Left kidney (tissue), 2 donors: ENCODE measurements around the gene ASB1. TPM values are rescaled to one million over a fixed set of nuclear protein-coding genes. Genes with fewer than 3 reads are reported as not detected.
"Not testable (repeated sequence)": the region's sequence is repeated elsewhere in the genome, so short reads cannot be mapped to it uniquely, and the experiment has no call there.

Experiments used
- DNase-seq: peaks from one replicate; pipeline ENCODE4 v3.0.0-alpha.2; 2013
- polyA plus RNA-seq: library from polyadenylated mRNA; unstranded; fragments of 120-200 nt; gene quantifications from one replicate; pipeline ENCODE4 v1.2.1, GENCODE V29; 2013; ENCODE audit not compliant: insufficient read length

Gene ASB1
- polyA plus RNA-seq, 1 donor: 33.5 TPM

DNA sequence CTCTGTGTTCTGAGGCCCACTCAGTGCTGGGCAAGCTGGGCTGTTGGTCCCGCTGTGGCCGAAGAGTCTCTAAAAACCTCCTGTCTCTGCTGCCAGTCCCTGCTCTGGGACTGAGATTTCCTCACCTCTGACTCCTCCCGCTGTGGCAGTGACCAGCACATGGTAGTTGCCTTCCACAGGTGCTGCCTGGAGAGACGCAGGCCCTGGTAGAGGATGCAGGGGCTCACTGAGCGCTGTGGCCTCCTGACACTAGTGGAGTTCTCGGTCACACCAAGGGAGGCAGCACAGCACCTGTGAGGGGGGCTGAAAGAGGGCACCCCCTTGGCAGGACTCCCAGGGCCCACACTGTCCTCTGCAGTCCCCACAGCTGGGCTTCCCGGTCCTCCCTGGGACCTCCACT, 3.8 kb upstream of the ASB1 start:
- DNase-seq: no peak

DNA sequence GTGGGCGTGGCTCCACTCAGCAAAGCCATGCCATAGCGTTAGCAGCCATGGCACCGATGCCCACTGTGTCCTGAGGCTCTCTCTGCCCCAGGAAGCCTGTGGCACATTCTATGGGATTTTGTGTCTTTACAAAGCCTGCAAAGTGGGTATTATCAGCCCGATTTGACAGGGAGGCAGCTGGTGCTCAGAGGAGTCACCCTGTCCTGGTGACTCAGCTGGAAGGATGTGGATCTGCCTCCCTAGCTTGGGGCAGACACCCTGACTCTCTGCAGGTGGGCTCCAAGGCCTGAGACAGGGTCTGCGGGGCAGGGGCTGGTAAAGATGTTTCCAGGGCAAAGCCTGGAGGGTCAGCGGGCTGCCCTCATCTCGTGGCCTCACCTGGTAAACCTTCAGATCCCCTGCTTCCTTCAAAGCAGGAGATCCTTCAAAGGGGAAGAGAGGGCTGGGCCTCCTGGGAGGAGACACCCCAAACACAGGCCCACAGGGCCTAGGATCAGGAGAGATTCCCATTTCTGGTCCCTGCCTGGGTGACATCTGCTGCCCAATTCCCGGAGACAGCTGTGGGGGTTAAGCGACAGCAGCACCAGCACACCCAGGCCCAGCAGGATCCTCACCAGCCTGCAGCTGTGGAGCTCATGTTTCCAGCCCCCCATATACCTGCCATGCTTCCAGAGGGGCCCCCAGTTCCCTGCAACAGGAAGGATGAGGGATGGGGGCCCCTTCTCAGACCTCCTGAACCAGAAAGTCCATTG, 3.0 kb upstream of the ASB1 start:
- no peak for DNase-seq

DNA sequence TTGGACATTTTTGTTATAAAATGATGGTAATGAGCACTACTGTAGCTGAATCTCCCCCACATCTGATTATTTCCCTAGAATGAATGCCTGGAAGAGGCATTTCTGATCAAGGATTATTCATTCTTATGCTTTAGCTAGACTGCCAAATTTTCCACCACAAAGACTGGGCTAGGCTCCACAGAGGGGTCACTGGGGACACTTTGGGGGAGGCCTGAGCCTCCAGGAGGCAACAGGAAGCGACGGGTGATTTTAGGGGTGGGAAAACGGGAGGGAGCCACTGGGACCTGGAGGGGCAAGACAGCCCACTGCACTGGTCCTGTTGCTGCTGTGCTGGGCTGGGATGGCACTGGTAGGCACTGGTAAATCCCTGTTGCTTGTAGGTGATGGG, 2.4 kb upstream of the ASB1 start:
- no peak for DNase-seq

DNA sequence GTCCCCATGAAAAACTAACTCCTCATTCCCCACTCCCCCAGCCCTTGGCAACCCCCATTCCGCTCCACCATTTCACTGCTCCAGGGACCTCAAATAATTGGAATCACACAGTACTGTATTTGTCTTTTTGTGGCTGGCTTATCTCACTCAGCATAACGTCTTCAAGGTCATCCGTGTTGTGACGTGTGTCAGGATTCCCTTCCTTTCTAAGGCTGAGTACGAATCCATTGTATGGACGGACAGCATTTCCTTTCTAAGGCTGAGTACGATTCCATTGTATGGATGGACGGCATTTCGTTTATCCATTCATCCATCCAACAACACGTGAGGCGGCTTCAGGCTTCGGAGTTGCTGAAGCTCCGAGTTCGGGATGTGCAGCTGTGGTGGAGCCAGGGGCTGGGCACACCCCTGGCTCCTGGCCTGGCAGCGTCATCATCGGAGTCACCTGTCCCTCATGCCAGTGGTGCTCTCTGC, 1.2 kb upstream of the ASB1 start:
- no peak for DNase-seq

DNA sequence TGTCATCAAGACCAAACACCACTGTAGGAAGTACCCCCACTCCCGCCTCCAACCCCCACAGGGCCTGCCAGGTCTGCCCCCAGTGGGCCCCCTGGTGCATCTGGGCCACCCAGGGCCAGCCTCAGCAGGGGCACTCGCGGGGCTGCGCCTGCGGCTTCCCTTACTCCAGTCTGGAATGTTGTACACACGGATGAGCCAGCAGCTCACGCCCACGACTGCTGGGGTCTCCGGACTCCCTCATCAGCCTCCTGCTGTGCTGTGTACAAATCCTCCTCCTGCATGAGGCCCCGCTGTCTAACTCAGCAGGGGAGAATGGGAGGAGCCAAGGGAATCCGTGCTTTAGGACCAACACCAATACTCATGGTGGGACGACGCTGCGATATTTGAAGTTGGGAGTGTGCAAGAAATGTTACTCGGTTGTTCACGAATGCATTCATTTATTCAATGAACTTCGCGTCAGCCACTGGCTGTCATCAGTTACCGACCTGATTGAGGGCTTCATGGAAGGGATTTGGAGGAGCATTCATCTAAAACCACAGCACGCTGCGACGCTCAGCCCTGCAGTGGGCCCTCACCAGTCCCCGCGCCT, 654 bp upstream of the ASB1 start:
- no peak for DNase-seq

DNA sequence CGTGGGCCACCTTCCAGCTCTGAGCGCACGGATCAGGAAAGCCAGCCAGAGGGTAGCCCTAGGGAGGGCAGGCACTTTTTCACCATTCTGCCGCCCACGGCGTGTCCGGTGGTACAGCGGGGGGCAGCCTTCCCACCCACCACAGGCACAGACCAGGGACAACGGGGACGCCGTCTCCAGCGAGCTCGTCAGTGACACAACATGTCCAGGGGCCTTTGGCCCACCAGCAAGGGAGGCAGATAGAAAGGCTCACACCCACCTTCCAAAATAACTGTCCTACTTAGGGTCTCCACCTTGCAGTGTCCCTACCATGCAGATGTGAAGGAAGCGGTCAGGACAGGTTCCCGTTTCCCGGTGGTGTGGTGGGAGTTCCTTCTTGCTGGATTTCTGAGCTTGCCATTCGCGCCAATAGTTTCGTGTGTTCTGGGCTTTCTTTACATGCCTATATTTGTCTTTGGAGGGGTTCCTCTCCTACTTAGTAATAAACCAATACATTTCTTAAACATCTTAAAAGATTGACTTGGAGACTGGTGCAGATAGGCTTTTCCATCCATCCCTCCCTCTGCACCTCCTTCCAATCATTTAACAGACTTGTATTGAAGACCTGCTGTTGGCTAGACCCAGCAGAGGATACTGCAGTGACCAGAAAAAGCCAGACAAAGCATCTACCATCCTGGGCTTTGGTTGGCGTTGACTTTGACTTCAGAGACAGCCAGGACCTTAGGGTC, 872 bp downstream of the ASB1 start:
- no peak for DNase-seq

DNA sequence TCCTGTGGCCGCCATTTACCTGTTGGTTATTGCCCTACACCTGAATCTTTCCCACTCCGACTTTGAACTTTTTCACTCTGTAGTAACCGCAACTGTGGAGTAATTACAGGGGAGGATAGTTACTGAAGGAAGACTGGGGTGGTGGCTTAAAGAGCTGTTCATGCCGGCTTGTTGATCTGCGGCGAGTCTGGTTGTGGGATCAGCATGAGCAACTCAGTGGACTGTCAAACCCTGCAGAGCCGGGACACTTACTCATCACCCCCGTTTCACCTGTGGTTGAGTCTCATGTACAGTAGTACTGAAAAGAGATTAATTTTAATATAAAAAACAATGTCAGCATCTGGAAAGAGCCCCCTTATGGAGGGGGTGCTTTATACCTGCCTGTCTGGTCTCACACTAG, 2.1 kb downstream of the ASB1 start:
- DNase-seq: no peak

DNA sequence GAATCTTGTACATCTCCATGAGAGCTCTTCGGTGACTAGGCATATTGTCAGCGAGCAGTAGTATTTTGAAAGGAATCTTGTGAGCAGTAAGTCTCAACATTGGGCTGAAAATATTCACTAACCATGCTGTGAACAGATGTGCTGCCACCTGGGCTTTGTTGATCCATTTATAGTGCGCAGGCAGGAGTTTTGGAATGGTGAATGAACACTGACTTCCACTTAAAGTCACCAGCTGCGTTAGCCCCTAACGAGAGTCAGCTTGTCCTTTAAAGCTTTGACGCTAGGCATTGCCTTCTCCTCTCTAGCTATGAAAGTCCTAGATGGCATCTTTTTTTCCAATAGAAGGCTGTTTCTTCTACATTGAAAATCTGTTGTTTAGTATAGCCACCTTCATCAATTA, 4.1 kb downstream of the ASB1 start:
- DNase-seq: no peak

DNA sequence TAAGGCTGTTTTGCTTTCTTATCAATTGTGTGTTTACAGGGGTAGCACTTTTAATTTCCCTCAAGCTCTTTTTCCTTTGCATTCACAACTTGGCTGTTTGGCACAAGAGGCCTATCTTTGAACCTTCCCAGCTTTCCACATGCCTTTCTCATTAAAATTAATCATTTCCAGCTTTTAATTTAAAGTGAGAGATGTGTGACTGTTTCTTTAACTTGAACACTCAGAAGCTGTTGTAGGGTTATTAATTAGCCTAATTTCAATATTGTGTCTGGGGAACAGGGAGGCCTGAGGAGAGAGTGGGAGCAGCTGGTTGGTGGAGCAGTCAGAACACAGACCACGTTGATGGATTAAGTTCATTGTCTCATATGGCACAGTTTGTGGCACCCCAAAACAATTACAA, 4.7 kb downstream of the ASB1 start:
- no peak for DNase-seq

DNA sequence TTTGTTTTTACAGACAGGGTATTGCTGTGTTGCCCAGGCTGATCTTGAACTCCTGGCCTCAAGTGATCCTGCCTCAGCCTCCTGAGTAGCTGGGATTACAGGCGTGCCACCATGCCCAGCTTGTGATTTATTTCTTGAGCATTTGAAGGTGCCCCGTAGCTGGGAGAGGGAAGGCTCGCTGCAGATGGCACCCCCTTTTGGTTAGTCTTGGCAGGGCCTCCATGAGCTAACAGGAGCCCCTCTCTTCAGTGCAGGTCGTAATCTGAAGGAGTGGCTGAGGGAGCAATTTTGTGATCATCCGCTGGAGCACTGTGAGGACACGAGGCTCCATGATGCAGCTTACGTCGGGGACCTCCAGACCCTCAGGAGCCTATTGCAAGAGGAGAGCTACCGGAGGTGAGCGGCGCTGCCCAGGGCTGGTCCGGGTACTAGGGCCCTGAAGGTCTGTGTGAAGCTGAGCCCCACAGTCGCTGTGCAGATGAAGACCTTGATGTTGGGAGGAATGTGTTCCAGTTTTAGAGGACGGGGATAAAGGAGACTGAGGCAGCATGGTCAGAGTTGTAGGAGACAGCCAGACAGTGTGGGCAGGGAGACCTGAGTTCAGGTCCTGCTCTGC, 6.7 kb downstream of the ASB1 start:
- DNase-seq: no peak

DNA sequence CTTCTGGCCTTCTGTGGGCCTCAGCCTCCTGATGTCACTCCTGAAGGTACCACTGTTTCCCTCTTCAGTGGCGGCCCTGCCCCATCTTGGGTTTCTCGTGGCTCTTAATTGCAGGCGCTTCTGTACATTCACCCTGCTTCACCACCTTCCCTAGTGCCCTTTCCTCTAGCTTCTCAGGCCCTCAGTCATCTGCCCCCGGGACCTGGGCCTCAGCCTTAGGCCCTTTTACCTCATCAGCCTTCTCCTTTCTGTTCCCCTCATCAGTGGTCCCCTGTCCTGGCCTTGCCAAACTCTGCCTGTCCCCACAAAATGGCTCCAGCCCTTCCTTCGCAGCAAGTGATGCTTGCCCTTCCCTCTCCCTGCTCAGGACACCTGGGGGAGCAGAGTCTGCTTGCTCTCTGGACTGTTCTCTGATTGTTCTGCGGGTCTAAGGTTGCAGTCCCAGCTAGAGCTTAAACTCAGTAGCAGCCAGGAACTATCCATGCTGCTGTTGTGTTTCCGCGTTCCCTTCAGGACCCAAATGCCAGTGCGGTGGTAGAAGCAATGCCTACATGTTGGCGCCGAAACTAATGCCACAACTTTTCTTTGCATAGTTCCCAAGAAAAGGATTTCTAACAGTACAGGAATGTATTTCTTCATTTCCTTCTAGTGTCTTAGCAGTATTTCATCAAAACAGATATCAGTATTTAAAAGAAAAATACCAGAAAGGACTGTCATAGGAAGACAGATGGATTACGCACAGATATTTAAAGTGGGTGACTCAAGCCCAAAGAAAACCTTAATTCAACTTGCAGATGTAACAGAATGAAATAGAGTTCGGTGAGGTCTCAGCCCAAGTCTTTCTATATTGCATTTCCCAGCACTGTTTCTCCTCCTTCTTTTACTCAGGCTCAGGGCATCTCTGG, 7.5 kb downstream of the ASB1 start:
- no peak for DNase-seq

DNA sequence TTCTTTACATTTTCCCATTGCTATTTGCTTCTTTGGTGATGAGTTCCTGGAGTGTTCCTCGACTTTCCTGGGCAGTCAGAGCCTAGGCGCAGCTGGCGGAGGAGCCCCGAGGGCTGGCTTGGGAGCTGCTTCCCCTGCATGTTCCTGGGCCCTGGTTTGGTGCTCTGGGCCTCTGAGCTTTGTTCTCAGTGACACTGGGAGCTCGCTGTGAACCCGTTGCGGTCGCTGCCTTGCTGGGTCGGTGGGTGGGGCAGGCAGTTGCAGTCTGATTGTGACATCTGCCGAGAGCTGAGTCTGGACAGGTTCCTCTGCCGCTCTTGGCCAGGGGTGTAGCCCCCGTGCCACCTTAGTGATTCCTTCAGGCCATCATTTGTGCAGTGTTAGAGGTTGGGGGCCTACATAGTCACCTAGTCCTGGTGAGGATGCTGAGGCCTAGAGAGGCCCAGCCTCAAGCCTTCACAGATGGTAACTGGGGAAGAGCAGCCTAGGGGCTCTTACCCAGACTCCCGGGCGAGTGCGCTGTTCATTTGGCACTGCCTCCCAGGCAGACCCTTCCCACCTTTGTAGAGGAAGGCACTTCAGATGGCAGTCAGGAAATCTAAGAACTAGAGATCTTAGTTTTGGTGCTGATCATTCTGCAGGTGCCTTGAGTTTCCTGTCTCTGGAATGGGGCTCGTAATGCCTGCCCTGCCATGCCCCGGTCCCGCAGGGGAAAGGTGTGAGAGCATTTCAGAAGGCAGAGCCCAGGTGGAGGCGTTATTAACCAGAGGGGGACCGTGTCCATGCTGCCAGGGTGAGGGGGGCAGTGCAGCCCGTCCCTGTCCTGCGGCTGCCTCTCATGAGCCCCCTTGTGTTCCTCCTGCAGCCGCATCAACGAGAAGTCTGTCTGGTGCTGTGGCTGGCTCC, 8.4 kb downstream of the ASB1 start:
- DNase-seq: no peak

DNA sequence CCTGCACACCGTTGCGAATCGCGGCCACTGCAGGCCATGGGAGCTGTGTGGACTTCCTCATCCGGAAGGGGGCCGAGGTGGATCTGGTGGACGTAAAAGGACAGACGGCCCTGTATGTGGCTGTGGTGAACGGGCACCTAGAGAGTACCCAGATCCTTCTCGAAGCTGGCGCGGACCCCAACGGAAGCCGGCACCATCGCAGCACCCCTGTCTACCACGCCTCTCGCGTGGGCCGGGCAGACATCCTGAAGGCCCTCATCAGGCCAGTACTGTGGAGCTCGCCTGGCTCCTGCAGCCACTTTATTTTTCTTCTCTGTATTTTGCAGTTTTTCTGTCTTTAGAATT, 9.0 kb downstream of the ASB1 start:
- no peak for DNase-seq

DNA sequence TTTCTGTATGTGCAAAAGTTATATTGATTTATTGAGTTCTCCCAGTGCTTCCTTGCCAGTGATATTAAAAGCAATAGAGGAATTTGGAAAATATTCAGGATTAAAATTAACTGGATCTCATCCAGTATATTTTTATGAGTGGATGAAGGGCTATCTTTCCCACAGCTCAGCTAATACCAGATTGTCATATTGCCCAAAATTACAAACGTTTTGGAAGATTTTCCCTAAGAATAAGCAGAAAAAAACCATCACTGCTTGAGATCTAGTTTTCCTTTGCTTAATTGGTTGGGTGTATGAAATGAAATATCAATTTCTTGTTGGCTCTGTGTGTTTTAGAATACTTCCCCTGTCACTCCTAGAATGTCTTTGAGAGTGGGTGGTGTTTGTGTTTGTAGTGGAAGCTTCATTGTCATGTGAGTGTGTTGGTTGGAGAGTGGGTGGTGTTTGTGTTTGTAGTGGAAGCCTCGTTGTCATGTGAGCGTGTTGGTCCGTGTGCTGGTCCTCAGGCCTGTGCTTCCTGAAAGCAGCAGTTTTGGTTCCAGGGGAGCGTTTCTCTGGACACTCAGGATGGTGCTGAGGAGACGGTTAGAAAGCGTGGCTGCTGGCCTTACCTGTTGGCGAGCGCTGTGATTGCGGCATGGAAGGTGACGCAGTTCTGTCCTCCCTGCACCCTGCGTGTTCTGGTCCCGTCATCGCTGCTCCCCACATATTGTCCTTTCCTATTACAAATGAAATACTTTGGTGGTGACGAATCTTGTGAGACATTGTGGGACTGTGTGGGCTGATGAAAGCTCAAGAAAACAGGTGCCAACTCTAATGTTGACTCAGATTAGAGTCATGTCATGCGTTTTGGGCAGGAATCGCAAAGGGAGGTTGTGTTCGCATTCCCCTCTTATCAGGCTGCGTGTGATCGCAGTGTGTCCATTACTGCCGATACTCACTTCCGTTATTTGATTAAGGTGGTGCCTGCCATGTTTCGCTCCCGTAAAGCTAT, 12.4 kb downstream of the ASB1 start:
- DNase-seq: no peak

DNA sequence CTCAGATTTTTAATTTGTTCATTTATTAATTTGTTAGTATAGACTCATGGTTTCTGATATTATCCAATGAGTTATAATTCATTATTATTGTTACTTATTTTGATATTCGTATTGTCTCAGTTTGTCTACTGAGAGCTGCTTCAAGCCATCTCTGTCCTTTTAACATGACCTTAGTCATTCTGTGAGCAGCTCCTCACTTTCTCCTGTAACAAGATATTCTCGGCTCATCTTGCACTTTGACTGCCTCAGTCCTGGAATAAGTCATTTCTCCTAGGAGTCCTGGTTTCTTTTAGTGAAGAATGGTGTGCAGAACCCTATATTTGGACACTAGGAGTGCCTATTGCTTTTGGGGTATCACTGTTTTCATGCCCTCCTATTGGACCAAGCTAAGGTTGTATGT, 13.2 kb downstream of the ASB1 start:
- no peak for DNase-seq

DNA sequence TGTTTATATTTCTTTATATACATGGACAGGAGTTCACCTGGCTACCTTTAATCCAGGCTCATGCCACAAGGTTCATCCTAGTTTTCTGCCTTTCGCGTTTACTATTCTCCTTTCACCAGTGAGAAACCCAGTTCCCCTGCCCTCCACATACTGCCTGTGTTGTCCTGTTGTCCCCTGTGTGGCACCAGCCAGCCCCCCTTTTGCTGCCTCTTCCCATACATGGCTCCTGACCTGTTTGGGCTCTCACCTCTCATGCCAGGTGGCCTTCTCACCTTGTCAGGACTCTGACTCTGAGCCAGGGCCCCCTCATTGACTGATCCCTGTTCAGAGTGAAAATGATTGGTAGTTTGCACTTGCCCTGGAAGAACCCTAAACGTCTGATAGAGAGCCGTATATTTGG, 13.6 kb downstream of the ASB1 start:
- DNase-seq: no peak

DNA sequence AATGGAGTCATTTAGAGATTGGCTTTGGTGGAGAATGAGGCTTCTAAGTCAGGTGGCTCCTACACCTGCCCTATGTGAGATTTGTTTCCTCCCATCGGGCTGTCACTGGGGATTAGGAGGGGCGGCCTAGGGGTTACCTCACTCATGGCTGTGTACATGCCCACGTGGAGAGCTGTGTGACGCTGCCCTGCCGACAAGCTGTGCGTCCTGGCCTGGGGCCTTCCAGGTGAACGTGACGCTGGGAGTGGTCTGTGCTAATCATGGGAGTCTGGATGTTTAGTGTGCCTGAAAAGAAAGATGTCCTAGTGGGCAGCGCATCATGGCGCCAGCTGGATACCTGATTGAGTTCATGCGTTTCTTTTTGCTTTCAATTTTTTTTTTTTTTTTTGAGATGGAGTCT, 14.0 kb downstream of the ASB1 start:
- DNase-seq: no peak

DNA sequence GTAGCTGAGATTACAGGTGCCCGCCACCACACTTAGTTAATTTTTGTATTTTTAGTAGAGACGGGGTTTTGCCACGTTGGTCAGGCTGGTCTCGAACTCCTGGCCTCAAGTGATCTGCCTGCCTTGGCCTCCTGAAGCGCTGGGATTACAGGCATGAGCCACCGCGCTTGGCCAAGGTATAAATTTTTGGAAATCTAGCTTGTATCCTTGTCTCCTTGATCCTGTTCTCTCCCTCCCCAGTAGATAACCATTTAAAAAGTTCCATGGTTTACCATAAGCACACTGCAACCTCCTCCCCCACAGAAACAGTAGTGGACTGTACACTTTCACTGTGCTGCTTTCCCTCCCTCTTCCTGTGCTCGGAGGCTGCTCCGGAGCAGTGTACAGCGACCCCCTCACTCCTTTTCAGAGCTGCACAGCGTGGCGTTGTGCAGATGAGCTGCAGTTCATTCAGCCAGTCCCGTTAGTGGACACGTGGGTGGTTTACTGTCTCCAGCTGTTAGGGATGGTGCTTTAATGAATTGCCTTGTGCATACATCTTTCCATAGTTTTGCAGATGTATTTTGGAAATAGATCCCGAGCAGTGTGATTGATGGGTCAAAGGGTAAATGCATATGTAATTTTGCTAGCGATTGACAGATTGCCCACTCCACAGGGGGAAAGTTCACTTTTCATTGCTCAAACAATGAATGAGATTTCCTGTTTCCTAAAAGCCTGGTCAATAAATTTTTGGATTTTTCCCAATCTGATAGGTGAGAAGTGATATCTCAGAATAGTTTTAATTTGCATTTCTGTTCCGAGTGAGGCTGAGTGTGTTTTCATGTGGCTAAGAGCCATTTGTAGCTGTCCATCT, 14.8 kb downstream of the ASB1 start:
- DNase-seq: no peak

DNA sequence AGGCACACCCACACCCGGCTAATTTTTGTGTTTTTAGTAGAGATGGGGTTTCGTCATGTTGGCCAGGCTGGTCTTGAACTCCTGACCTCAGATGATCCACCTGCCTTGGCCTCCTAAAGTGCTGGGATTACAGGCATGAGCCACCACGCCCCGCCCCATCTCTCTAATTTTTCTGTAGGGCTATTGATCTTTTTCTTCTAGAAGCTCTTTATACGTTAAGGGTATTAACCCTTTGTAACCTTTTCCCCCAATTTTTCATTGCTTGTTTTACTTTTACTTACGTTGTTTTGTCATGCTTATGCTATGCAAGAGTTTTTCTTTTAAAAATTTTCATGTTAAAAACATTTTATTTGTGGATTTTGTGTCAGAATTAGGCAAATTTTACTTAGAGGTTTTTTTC, 15.5 kb downstream of the ASB1 start:
- not testable (repeated sequence) for DNase-seq
